GM23338 (cell line): ENCODE data around the gene SPRED3. TPM values are rescaled to one million over a fixed set of nuclear protein-coding genes. Genes with fewer than 3 reads are reported as not detected.

Experiments
- EZH2 ChIP-seq: fragments of 200-600 bp; sonication (generic); IDR thresholded peaks from one replicate; pipeline ENCODE4 v1.8.0; 2017; ENCODE audit warnings: antibody characterized with exemption, mild to moderate bottlenecking, low read depth; ENCODE audit not compliant: unreplicated experiment
- EZH2phosphoT487 ChIP-seq: fragments of 200-600 bp; sonication (generic); IDR thresholded peaks from one replicate; pipeline ENCODE4 v1.8.1; 2018; ENCODE audit warnings: antibody characterized with exemption; ENCODE audit not compliant: unreplicated experiment
- POLR2AphosphoS5 ChIP-seq: IDR thresholded peaks from 2 replicates; pipeline ENCODE4 v1.6.1; 2016; ENCODE audit warnings: antibody characterized with exemption, low read depth
- REST ChIP-seq: IDR thresholded peaks from one replicate; pipeline ENCODE4 v1.6.1; 2018; ENCODE audit warnings: antibody characterized with exemption; ENCODE audit not compliant: unreplicated experiment
- polyA plus RNA-seq: library from polyadenylated mRNA; unstranded; fragments of >200 nt; fragmentation: Nextera tagmentation; extraction: Ambion mirVana; gene quantifications from 2 replicates; pipeline ENCODE4 v1.2.1, GENCODE V29; 2016
- total RNA-seq: library from RNA; depleted of rRNA; stranded (reverse); fragments of >200 nt; shearing (Covaris generic); gene quantifications from 2 replicates; pipeline ENCODE4 v1.2.3, GENCODE V29; 2014
- TF ChIP-seq, protein P1 (sequence below): fragments of 250-450 bp; sonication (Bioruptor Pico); IDR thresholded peaks from 2 replicates; pipeline ENCODE4 v1.5.0; 2020; ENCODE audit warnings: mild to moderate bottlenecking, moderate library complexity
- TF ChIP-seq, protein P2 (sequence below): IDR thresholded peaks from 2 replicates; pipeline ENCODE4 v1.6.1; 2016; ENCODE audit warnings: antibody characterized with exemption

Gene SPRED3
- total and polyA plus RNA-seq, 2 experiments from 2014 or later: 3.9 to 11.6 TPM

DNA sequence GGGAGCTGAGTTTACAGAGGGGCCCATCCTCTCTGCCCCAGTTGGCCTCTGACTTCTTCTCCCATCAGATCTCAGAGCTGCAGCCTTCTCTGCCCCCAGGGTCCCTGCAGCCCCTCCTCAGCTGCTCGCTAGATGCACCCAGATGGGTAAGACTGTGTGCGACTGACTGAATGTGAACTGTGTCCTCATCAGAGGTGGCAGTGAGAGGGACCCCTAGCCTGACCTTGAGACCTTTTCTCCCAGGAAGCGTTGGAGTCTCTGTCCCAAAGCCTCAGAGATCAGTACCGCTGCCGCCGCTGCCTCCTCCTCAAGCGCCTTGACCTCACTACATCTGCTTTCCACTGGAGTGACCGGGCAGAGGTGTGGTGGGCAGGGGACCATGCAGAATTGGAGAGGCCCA is 16.8 kb downstream of the SPRED3 start (continued):
- TF ChIP-seq, protein P1, sequence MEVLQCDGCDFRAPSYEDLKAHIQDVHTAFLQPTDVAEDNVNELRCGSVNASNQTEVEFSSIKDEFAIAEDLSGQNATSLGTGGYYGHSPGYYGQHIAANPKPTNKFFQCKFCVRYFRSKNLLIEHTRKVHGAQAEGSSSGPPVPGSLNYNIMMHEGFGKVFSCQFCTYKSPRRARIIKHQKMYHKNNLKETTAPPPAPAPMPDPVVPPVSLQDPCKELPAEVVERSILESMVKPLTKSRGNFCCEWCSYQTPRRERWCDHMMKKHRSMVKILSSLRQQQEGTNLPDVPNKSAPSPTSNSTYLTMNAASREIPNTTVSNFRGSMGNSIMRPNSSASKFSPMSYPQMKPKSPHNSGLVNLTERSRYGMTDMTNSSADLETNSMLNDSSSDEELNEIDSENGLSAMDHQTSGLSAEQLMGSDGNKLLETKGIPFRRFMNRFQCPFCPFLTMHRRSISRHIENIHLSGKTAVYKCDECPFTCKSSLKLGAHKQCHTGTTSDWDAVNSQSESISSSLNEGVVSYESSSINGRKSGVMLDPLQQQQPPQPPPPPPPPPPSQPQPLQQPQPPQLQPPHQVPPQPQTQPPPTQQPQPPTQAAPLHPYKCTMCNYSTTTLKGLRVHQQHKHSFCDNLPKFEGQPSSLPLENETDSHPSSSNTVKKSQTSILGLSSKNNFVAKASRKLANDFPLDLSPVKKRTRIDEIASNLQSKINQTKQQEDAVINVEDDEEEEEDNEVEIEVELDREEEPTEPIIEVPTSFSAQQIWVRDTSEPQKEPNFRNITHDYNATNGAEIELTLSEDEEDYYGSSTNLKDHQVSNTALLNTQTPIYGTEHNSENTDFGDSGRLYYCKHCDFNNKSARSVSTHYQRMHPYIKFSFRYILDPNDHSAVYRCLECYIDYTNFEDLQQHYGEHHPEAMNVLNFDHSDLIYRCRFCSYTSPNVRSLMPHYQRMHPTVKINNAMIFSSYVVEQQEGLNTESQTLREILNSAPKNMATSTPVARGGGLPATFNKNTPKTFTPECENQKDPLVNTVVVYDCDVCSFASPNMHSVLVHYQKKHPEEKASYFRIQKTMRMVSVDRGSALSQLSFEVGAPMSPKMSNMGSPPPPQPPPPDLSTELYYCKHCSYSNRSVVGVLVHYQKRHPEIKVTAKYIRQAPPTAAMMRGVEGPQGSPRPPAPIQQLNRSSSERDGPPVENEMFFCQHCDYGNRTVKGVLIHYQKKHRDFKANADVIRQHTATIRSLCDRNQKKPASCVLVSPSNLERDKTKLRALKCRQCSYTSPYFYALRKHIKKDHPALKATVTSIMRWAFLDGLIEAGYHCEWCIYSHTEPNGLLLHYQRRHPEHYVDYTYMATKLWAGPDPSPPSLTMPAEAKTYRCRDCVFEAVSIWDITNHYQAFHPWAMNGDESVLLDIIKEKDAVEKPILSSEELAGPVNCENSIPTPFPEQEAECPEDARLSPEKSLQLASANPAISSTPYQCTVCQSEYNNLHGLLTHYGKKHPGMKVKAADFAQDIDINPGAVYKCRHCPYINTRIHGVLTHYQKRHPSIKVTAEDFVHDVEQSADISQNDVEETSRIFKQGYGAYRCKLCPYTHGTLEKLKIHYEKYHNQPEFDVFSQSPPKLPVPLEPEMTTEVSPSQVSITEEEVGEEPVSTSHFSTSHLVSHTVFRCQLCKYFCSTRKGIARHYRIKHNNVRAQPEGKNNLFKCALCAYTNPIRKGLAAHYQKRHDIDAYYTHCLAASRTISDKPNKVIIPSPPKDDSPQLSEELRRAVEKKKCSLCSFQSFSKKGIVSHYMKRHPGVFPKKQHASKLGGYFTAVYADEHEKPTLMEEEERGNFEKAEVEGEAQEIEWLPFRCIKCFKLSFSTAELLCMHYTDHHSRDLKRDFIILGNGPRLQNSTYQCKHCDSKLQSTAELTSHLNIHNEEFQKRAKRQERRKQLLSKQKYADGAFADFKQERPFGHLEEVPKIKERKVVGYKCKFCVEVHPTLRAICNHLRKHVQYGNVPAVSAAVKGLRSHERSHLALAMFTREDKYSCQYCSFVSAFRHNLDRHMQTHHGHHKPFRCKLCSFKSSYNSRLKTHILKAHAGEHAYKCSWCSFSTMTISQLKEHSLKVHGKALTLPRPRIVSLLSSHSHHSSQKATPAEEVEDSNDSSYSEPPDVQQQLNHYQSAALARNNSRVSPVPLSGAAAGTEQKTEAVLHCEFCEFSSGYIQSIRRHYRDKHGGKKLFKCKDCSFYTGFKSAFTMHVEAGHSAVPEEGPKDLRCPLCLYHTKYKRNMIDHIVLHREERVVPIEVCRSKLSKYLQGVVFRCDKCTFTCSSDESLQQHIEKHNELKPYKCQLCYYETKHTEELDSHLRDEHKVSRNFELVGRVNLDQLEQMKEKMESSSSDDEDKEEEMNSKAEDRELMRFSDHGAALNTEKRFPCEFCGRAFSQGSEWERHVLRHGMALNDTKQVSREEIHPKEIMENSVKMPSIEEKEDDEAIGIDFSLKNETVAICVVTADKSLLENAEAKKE (CRISPR knock-in tag): no peak
- TF ChIP-seq EZH2 (no peak), EZH2phosphoT487 (no peak), POLR2AphosphoS5 (no peak), REST (no peak)
- TF ChIP-seq, protein P2, sequence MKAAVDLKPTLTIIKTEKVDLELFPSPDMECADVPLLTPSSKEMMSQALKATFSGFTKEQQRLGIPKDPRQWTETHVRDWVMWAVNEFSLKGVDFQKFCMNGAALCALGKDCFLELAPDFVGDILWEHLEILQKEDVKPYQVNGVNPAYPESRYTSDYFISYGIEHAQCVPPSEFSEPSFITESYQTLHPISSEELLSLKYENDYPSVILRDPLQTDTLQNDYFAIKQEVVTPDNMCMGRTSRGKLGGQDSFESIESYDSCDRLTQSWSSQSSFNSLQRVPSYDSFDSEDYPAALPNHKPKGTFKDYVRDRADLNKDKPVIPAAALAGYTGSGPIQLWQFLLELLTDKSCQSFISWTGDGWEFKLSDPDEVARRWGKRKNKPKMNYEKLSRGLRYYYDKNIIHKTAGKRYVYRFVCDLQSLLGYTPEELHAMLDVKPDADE: no peak
